ENCODE results near the gene HSPA12B. TPM values are rescaled to one million over a fixed set of nuclear protein-coding genes. Genes with fewer than 3 reads are reported as not detected.

The HSPA12B gene
- total RNA-seq, 2 donors from 2014 or later = 3.9 to 9.4 TPM

- intact Hi-C loops (cut with DNase I) = no loop called here
- 30% methylated on average over 45 of the region's 45 CpGs for WGBS
- no peaks in the 10 kb centered on the region for H3K36me3 ChIP-seq
- no peaks in the 10 kb centered on the region for H3K9me3 ChIP-seq
- peaks cover 3% of the 10 kb centered on the region for H3K4me1 ChIP-seq (replicated peaks)
- H3K4me3 ChIP-seq = no peak overlapping the region
- no peak for DNase-seq (ENCODE audit: low spot score)
- TF ChIP-seq POLR2A (IDR thresholded peaks at IDR 0.05) = no peak
- TF ChIP-seq CTCF (IDR thresholded peaks at IDR 0.05) = no peak
- no peak for TF ChIP-seq POLR2AphosphoS5 (IDR thresholded peaks at IDR 0.05)
- no peak overlapping the region for H3K27ac ChIP-seq
- peaks cover 6% of the 10 kb centered on the region for H3K27me3 ChIP-seq (replicated peaks; ENCODE audit: insufficient read depth)
Observed at GRCh38 chr20:3744806-3745685, 12.6 kb downstream of the HSPA12B start.

GRCh38 chr20:3745686-3746173 lies 13.2 kb downstream of the HSPA12B start:
- WGBS = 70% methylated on average over 11 of the region's 11 CpGs
- peaks cover 4% of the 10 kb centered on the region for H3K4me1 ChIP-seq (replicated peaks)
- H3K4me3 ChIP-seq = no peak overlapping the region
- no peak for DNase-seq (ENCODE audit: low spot score)
- H3K27ac ChIP-seq = no peak overlapping the region
- peaks cover 6% of the 10 kb centered on the region for H3K27me3 ChIP-seq (replicated peaks; ENCODE audit: insufficient read depth)
- intact Hi-C loops (cut with DNase I) = no loop called here
- no peak for TF ChIP-seq POLR2A (IDR thresholded peaks at IDR 0.05)
- no peak for TF ChIP-seq POLR2AphosphoS5 (IDR thresholded peaks at IDR 0.05)
- TF ChIP-seq CTCF (IDR thresholded peaks at IDR 0.05) = no peak
- no peaks in the 10 kb centered on the region for H3K36me3 ChIP-seq
- H3K9me3 ChIP-seq = no peaks in the 10 kb centered on the region

GRCh38 chr20:3747471-3747870 lies 15.0 kb downstream of the HSPA12B start:
- Histone ChIP-seq H3K27me3 (replicated peaks; ENCODE audit: insufficient read depth) (peaks cover 9% of the 10 kb centered on the region), H3K36me3 (no peaks in the 10 kb centered on the region), H3K9me3 (no peaks in the 10 kb centered on the region), H3K27ac (no peak overlapping the region), H3K4me1 (replicated peaks) (peaks cover 4% of the 10 kb centered on the region), H3K4me3 (no peak overlapping the region)
- TF ChIP-seq POLR2A (IDR thresholded peaks at IDR 0.05) (no peak), POLR2AphosphoS5 (IDR thresholded peaks at IDR 0.05) (no peak), CTCF (IDR thresholded peaks at IDR 0.05) (no peak)
- DNase-seq (ENCODE audit: low spot score) = no peak
- 83% methylated on average over 2 of the region's 2 CpGs for WGBS
- intact Hi-C loops (cut with DNase I) = no loop called here

- 85% methylated on average over 11 of the region's 16 CpGs for WGBS
- H3K27ac ChIP-seq = no peak overlapping the region
Observed at GRCh38 chr20:3748073-3748472, 15.6 kb downstream of the HSPA12B start.

More at GRCh38 chr20:3748073-3748472, 15.6 kb downstream of the HSPA12B start:
- H3K36me3 ChIP-seq = no peaks in the 10 kb centered on the region
- peaks cover 9% of the 10 kb centered on the region for H3K27me3 ChIP-seq (replicated peaks; ENCODE audit: insufficient read depth)
- intact Hi-C loops (cut with DNase I) = no loop called here
- DNase-seq (ENCODE audit: low spot score) = no peak
- H3K4me3 ChIP-seq = no peak overlapping the region
- H3K9me3 ChIP-seq = no peaks in the 10 kb centered on the region
- no peak for TF ChIP-seq POLR2A (IDR thresholded peaks at IDR 0.05)
- no peak for TF ChIP-seq POLR2AphosphoS5 (IDR thresholded peaks at IDR 0.05)
- TF ChIP-seq CTCF (IDR thresholded peaks at IDR 0.05) = no peak
- H3K4me1 ChIP-seq (replicated peaks) = peaks cover 4% of the 10 kb centered on the region

Measured in prostate gland (tissue), 2 donors.